Natural killer cell (primary cell): ENCODE measurements around the gene ZNF445. TPM values are rescaled to one million over a fixed set of nuclear protein-coding genes. Genes with fewer than 3 reads are reported as not detected.

Experiments
- ATAC-seq, 3 donors: fragments of 150-1000 bp in 2 of 3; fragments of 200-7000 bp in 1 of 3; cut with Tn5 transposase; 1 replicate in 1 of 3; 2 replicates in 2 of 3; pipeline ENCODE4 v1.10.0; 2021; ENCODE audit warnings: mild to moderate bottlenecking in 2 of 3, moderate library complexity in 2 of 3
- DNase-seq, 2 donors: peaks; one replicate each; pipeline versions ENCODE4 v3.0.0 to v3.0.0-alpha.2; 2013 to 2021; ENCODE audit warnings: mixed read lengths in 1 of 2
- H3K27ac ChIP-seq: one replicate; pipeline ENCODE4 v1.5.1; 2013; ENCODE audit warnings: mild to moderate bottlenecking, low read length
- H3K27me3 ChIP-seq: one replicate; pipeline ENCODE4 v1.6.1; 2013; ENCODE audit warnings: low read length; ENCODE audit not compliant: control insufficient read depth, insufficient read depth
- H3K36me3 ChIP-seq: one replicate; pipeline ENCODE4 v1.6.1; 2013; ENCODE audit warnings: low read length; ENCODE audit not compliant: control insufficient read depth, insufficient read depth
- H3K4me1 ChIP-seq: one replicate; pipeline ENCODE4 v1.6.1; 2013; ENCODE audit warnings: low read length; ENCODE audit not compliant: control insufficient read depth, insufficient read depth
- H3K4me3 ChIP-seq: one replicate; pipeline ENCODE4 v1.5.1; 2013; ENCODE audit warnings: low read length
- H3K9me3 ChIP-seq: one replicate; pipeline ENCODE4 v1.6.1; 2013; ENCODE audit warnings: low read length; ENCODE audit not compliant: control insufficient read depth, insufficient read depth
- H3K27ac Mint-ChIP-seq, 2 donors: one replicate each; pipeline ENCODE4 v1.8.0; 2022; ENCODE audit warnings: mild to moderate bottlenecking in 2 of 2, mixed read lengths in 2 of 2, moderate library complexity in 1 of 2
- H3K27me3 Mint-ChIP-seq, 2 donors: one replicate each; pipeline ENCODE4 v1.8.0; 2022; ENCODE audit warnings: low read depth in 2 of 2, mixed read lengths in 2 of 2
- H3K36me3 Mint-ChIP-seq: one replicate; pipeline ENCODE4 v1.8.0; 2022; ENCODE audit warnings: mixed read lengths
- H3K4me1 Mint-ChIP-seq, 2 donors: one replicate each; pipeline ENCODE4 v1.8.0; 2022; ENCODE audit warnings: mixed read lengths in 2 of 2
- H3K4me3 Mint-ChIP-seq: one replicate; pipeline ENCODE4 v1.8.0; 2022; ENCODE audit warnings: mild to moderate bottlenecking, moderate library complexity, mixed read lengths
- H3K9me3 Mint-ChIP-seq, 2 donors: one replicate each; pipeline ENCODE4 v1.8.0; 2022; ENCODE audit warnings: mixed read lengths in 2 of 2
- CTCF ChIP-seq: fragments of 200-600 bp; IDR thresholded peaks from one replicate; pipeline ENCODE4 v1.8.0; 2022; ENCODE audit warnings: antibody characterized with exemption
- WGBS: methylation state at CpG from one replicate; pipeline ENCODE4 v1.1.7; 2013; ENCODE audit warnings: missing lambda C conversion rate; ENCODE audit not compliant: insufficient coverage; 5-methylcytosine and 5-hydroxymethylcytosine counted together
- intact Hi-C: fragments of 100-400 bp; cut with micrococcal nuclease; formaldehyde crosslinking; loops from one replicate; pipeline ENCODE4 v1.14.2; 2022
- total RNA-seq, 4 donors: library from RNA; stranded (reverse); fragments of 120-200 nt in 1 of 4; gene quantifications; one replicate each; pipeline versions ENCODE4 v1.2.3 to v1.2.4, GENCODE V29; 2013 to 2022

Gene ZNF445
- total RNA-seq, 3 donors from 2014 or later (not counting 1 experiment from before 2014, with no cell fraction given) = 15.5 to 24.4 (median 17.4) TPM

DNA sequence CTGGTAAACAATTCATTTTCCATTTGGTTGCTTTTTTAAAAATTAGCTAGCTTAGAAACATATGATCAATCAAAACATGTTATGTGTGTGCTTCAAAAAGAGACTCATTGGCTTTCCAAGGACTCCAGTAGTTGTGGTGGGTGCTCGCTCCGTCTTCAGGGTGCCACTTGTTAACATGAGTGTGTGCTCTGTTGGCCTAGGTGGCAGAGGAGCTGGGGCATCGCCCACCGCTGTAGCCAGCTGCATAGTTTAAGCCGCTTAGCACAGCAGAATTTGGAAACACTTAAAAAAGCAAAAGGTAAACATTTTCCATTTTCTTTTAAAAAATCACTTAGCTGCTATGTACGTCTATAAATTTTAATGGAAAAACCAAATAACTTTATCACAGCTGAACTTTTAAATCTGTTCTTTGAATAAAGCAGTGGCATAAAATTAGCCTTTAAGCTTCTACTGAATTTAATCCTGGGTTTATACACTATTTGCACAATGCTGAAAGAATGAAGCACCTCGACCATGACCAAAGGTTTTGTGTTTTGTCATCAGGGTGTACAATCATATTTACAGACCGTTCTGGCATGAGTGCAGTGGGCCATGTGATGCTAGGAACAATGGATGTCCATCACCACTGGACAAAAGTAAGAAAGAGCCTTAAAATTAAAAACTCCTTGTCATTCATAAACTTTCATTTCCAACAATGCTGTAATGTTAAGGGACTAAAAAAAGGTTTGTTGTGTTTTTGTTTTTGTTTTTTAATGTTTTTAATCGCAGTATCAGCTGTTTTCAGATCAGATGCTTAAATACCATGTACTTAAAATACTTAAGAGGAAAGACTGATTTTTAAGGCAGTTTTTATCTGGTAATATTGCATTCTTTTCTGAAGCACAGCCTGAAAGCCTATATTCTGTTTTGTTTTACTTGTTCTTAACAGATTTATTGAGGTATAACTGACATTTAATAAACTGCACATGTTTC is 81.0 kb downstream of the ZNF445 start:
- Histone ChIP-seq H3K27me3 (no peaks in the 10 kb centered on the region), H3K4me3 (no peak overlapping the region), H3K9me3 (no peaks in the 10 kb centered on the region), H3K36me3 (peaks cover 2% of the 10 kb centered on the region), H3K4me1 (no peaks in the 10 kb centered on the region), H3K27ac (no peak overlapping the region)
- intact Hi-C loops = no loop called here
- WGBS = 97% methylated on average over 8 of the region's 9 CpGs
- Mint-ChIP-seq H3K27ac (no peak overlapping the region), H3K36me3 (peaks cover 8% of the 10 kb centered on the region), H3K27me3 (no peaks in the 10 kb centered on the region), H3K4me1 (peaks cover 0 to 2% of the 10 kb centered on the region in 2 donors), H3K9me3 (peaks cover 0 to 3% of the 10 kb centered on the region in 2 donors), H3K4me3 (no peak overlapping the region)
- ATAC-seq = no peak
- DNase-seq = no peak
- no peak for TF ChIP-seq CTCF

GRCh38 chr3:44395714-44396113 is 81.8 kb downstream of the ZNF445 start:
- Mint-ChIP-seq H3K36me3 (peaks cover 2% of the 10 kb centered on the region), H3K4me3 (no peak overlapping the region), H3K27me3 (no peaks in the 10 kb centered on the region), H3K9me3 (peaks cover 0 to 3% of the 10 kb centered on the region in 2 donors), H3K27ac (no peak overlapping the region), H3K4me1 (peaks cover 0 to 4% of the 10 kb centered on the region in 2 donors)
- no peaks in the 10 kb centered on the region for H3K36me3 ChIP-seq
- no peak overlapping the region for H3K27ac ChIP-seq
- no peak for DNase-seq
- no peaks in the 10 kb centered on the region for H3K9me3 ChIP-seq
- no peaks in the 10 kb centered on the region for H3K4me1 ChIP-seq
- TF ChIP-seq CTCF = no peak
- intact Hi-C loops = no loop called here
- no peaks in the 10 kb centered on the region for H3K27me3 ChIP-seq
- WGBS = 97% methylated on average over 8 of the region's 9 CpGs
- H3K4me3 ChIP-seq = no peak overlapping the region
- ATAC-seq = no peak

DNA sequence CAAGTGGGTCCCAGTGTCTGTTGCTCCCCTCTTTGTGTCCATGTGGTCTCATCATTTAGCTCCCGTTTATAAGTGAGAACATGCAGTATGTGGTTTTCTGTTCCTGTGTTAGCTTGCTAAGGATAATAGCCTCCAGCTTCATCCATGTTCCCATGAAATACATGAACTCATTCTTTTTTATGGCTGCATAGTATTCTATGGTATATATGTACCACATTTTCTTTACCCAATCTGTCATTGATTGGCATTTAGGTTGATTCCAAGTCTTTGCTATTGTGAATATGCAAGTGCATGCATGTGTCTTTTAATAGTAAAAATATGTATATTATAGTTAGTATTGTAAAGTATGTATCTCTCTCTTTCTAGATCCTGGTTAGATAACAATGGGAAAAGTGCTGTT is 85.0 kb downstream of the ZNF445 start:
- Histone ChIP-seq H3K4me3 (no peak overlapping the region), H3K4me1 (no peaks in the 10 kb centered on the region), H3K27me3 (no peaks in the 10 kb centered on the region), H3K27ac (no peak overlapping the region), H3K9me3 (no peaks in the 10 kb centered on the region), H3K36me3 (no peaks in the 10 kb centered on the region)
- intact Hi-C loops = no loop called here
- Mint-ChIP-seq H3K27me3 (no peaks in the 10 kb centered on the region), H3K4me3 (no peak overlapping the region), H3K9me3 (peaks cover 0 to 3% of the 10 kb centered on the region in 2 donors), H3K4me1 (peaks cover 0 to 4% of the 10 kb centered on the region in 2 donors), H3K27ac (no peak overlapping the region), H3K36me3 (no peaks in the 10 kb centered on the region)
- no CpG with 5 or more reads among the region's 1 CpG for WGBS
- DNase-seq (no peak), ATAC-seq (no peak)
- no peak for TF ChIP-seq CTCF
